IPS-NIHi7 (cell line): ENCODE measurements around the gene CCNL1.
A peak's percentile ranks its signal among the peaks of the same experiment; 100 is the strongest.
"Not testable (repeated sequence)": the region's sequence is repeated elsewhere in the genome, so short reads cannot be mapped to it uniquely, and the experiment has no call there.

Source experiments
- DNase-seq: peaks from one replicate; pipeline ENCODE4 v3.0.0; 2012; ENCODE audit warnings: mixed read lengths; ENCODE audit errors: extremely low spot score

CCNL1 gene

GRCh38 chr3:157159762-157160657 is at the start of gene CCNL1:
CCNL1 (minus strand) TSS chr3:157160147; CDS start chr3:157160094, 53 bp downstream.
- peak; percentile 88 for DNase-seq

GRCh38 chr3:157204880-157205279 is 44.9 kb upstream of the CCNL1 start:
- DNase-seq = no peak

- DNase-seq = no peak
Observed at GRCh38 chr3:157204431-157204830, 44.5 kb upstream of the CCNL1 start.

GRCh38 chr3:157201648-157202278 is 41.8 kb upstream of the CCNL1 start:
- peak; percentile 59 for DNase-seq

- no peak for DNase-seq
Observed at GRCh38 chr3:157199841-157200240, 39.9 kb upstream of the CCNL1 start.

- DNase-seq = no peak
Observed at GRCh38 chr3:157195965-157196364, 36.0 kb upstream of the CCNL1 start.

GRCh38 chr3:157191149-157191548 is 31.2 kb upstream of the CCNL1 start:
- not testable (repeated sequence) for DNase-seq

GRCh38 chr3:157190380-157190872 is 30.5 kb upstream of the CCNL1 start:
- no peak for DNase-seq

- no peak for DNase-seq
Observed at GRCh38 chr3:157188391-157188790, 28.4 kb upstream of the CCNL1 start.

GRCh38 chr3:157182879-157183278 is 22.9 kb upstream of the CCNL1 start:
- DNase-seq = no peak

GRCh38 chr3:157180262-157180661 is 20.3 kb upstream of the CCNL1 start:
- no peak for DNase-seq

- DNase-seq = no peak
Observed at GRCh38 chr3:157179365-157179803, 19.4 kb upstream of the CCNL1 start.

GRCh38 chr3:157178503-157179364 is 18.8 kb upstream of the CCNL1 start:
- not testable (repeated sequence) for DNase-seq

- DNase-seq = not testable (repeated sequence)
Observed at GRCh38 chr3:157177801-157178453, 18.0 kb upstream of the CCNL1 start.

GRCh38 chr3:157176934-157177333 is 17.0 kb upstream of the CCNL1 start:
- no peak for DNase-seq

GRCh38 chr3:157175691-157176507 is 16.0 kb upstream of the CCNL1 start:
- peak; percentile 49 for DNase-seq

- peak; percentile 97 for DNase-seq
Observed at GRCh38 chr3:157174649-157175498, 14.9 kb upstream of the CCNL1 start.

GRCh38 chr3:157174290-157174648 is 14.3 kb upstream of the CCNL1 start:
- DNase-seq = no peak

- DNase-seq = not testable (repeated sequence)
Observed at GRCh38 chr3:157173343-157173742, 13.4 kb upstream of the CCNL1 start.
